ENCODE results near the gene C19orf12. TPM values are rescaled to one million over a fixed set of nuclear protein-coding genes. Genes with fewer than 3 reads are reported as not detected.

The C19orf12 gene
- total RNA-seq, 4 donors from 2014 or later = 8.5 to 35.0 (median 31.5) TPM

DNA sequence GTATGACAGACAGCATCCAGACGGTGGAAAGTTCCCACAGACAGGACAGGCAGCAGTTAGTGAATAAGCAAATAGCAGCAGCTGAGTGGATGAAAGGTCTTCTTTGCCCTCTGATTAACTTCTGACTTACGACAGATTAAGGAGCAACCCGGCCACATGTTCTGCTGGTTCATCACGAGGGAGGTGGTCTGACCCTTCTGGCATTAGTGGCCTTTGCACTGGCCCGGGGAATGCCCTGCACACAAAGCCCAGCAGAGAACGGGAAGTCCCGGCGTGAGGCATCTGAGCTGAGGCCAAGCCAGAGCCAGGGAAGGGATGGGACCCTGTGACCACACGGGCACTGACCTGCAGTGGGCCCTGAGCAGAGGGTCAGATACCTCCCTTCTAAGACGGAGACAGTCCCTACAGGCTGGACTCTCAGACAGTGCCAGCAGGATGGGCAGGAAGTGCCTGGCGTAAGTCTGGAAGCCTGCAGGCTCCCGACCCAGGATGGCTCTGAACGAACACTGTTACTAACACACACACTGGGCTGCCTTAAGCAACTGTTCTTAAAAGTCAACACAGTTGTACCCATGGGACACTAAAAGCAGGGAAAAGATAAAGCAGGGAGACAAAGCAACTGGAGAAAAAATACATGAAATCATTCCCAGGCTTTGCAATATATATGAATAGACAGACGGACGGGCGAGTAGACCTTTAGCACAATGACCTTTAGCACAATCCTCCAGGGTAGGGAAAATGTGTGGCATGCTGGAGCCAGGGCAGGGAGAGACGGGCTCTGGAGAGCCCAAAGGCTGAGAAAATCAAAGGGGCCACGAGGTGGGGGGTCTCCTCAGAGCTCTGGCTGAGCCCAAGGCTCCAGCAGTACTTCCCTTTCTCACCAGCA lies 6.3 kb downstream of the C19orf12 start:
- Histone ChIP-seq H3K27ac (no peak overlapping the region), H3K36me3 (no peaks in the 10 kb centered on the region), H3K9me3 (no peaks in the 10 kb centered on the region), H3K4me3 (no peak overlapping the region), H3K4me1 (no peaks in the 10 kb centered on the region), H3K27me3 (no peaks in the 10 kb centered on the region)
- TF ChIP-seq CTCF (IDR thresholded peaks at IDR 0.05) (no peak), POLR2A (IDR thresholded peaks at IDR 0.05) (no peak)
- DNase-seq = no peak
- intact Hi-C loops (cut with DNase I; ENCODE audit: low total_unique reads) = no loop called here

- no peak for DNase-seq
- intact Hi-C loops (cut with DNase I; ENCODE audit: low total_unique reads) = no loop called here
These were observed 8.4 kb downstream of the C19orf12 start for GRCh38 chr19:29706635-29707034.

DNA sequence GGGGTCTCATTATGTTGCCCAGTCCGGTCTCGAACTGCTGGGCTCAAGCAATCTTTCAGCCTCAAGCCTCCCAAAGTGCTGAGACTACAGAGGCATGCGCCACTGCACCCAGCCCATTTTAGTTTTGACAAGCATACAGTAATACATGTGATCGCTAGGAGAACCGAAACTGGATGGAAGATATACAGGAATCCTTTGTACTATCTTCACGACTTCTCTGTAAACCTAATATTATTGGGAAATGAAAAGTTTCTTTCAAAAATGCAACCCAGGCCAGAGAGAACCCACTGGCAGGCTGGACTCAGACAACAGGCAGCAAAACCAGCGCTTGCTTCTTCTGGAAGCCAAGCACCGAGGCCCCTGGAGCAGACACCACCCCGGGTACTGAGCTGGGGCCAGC lies 9.4 kb downstream of the C19orf12 start:
- no peak overlapping the region for H3K4me3 ChIP-seq
- H3K4me1 ChIP-seq = no peaks in the 10 kb centered on the region
- no peak for DNase-seq
- H3K27me3 ChIP-seq = no peaks in the 10 kb centered on the region
- TF ChIP-seq CTCF (IDR thresholded peaks at IDR 0.05) (no peak), POLR2A (IDR thresholded peaks at IDR 0.05) (no peak)
- intact Hi-C loops (cut with DNase I; ENCODE audit: low total_unique reads) = no loop called here
- H3K36me3 ChIP-seq = no peaks in the 10 kb centered on the region
- H3K27ac ChIP-seq = no peak overlapping the region
- no peaks in the 10 kb centered on the region for H3K9me3 ChIP-seq

More at GRCh38 chr19:29706635-29707034, 8.4 kb downstream of the C19orf12 start:
- no peaks in the 10 kb centered on the region for H3K36me3 ChIP-seq
- H3K4me1 ChIP-seq = no peaks in the 10 kb centered on the region
- no peaks in the 10 kb centered on the region for H3K9me3 ChIP-seq
- TF ChIP-seq POLR2A (IDR thresholded peaks at IDR 0.05) (no peak), CTCF (IDR thresholded peaks at IDR 0.05) (no peak)
- no peak overlapping the region for H3K4me3 ChIP-seq
- H3K27me3 ChIP-seq = no peaks in the 10 kb centered on the region
- no peak overlapping the region for H3K27ac ChIP-seq

- Histone ChIP-seq H3K4me3 (no peak overlapping the region), H3K4me1 (no peaks in the 10 kb centered on the region), H3K9me3 (no peaks in the 10 kb centered on the region), H3K27ac (no peak overlapping the region), H3K27me3 (no peaks in the 10 kb centered on the region), H3K36me3 (no peaks in the 10 kb centered on the region)
- intact Hi-C loops (cut with DNase I; ENCODE audit: low total_unique reads) = no loop called here
- no peak for DNase-seq
- no peak for TF ChIP-seq CTCF (IDR thresholded peaks at IDR 0.05)
- no peak for TF ChIP-seq POLR2A (IDR thresholded peaks at IDR 0.05)
These were observed 10.2 kb downstream of the C19orf12 start for GRCh38 chr19:29704562-29705558.
